ENCODE data around the gene SHANK3. TPM values are rescaled to one million over a fixed set of nuclear protein-coding genes. Genes with fewer than 3 reads are reported as not detected.

The SHANK3 gene
- total and polyA plus RNA-seq, 2 of the 8 experiments (the other 6 are each of a cell fraction or from before 2014, with no cell fraction given), result 1.5 to 6.0 TPM

GRCh38 chr22:50695421-50696250 is 23.0 kb downstream of the SHANK3 start:
- Histone ChIP-seq H3K4ac (replicated peaks; ENCODE audit: insufficient read length, low read depth, low read length) (no peak overlapping the region), H3K23ac (ENCODE audit: insufficient read length) (no peak overlapping the region), H4K8ac (ENCODE audit: extremely low read depth, insufficient read depth, low read length) (no peak overlapping the region), H3K18ac (ENCODE audit: extremely low read depth, low read length) (no peak overlapping the region), H3K23me2 (ENCODE audit: low read depth, low read length) (peaks cover 2% of the 10 kb centered on the region; the same call in 1 of the 2 replicates), H2AK5ac (ENCODE audit: low read depth, low read length) (no peak overlapping the region), H2BK120ac (replicated peaks; ENCODE audit: low read depth, low read length) (no peak overlapping the region), H2BK12ac (ENCODE audit: low read depth, low read length) (peak overlapping the region; percentile 17; the same call in 1 of the 2 replicates), H3K56ac (replicated peaks; ENCODE audit: insufficient read length, low read depth, low read length) (no peak overlapping the region), H2BK20ac (ENCODE audit: low read length) (no peak overlapping the region), H3K27ac (ENCODE audit: low read depth, low read length) (no peak overlapping the region), H3K79me2 (ENCODE audit: control insufficient read depth in 1 of 2, insufficient read depth in 2 of 2, low read length in 2 of 2) (no peaks in the 10 kb centered on the region), H3K79me1 (ENCODE audit: low read depth, low read length) (no peaks in the 10 kb centered on the region), H3K9me3 (ENCODE audit: insufficient read depth in 2 of 2, low read depth in 1 of 2, low read length in 1 of 2) (no peaks in the 10 kb centered on the region), H3K14ac (ENCODE audit: insufficient read length) (no peak overlapping the region), H4K91ac (replicated peaks; ENCODE audit: insufficient read length, low read length) (no peak overlapping the region), H3K4me1 (replicated peaks in 1 of 4; ENCODE audit: control insufficient read depth in 3 of 4, insufficient read depth in 4 of 4, low read length in 3 of 4) (peaks cover 0 to 10% (median 0%) of the 10 kb centered on the region in 4 experiments; a peak in 4 of 7 replicates), H2BK15ac (ENCODE audit: low read length) (no peak overlapping the region), H4K5ac (ENCODE audit: insufficient read length, low read depth, low read length) (no peak overlapping the region), H3K9ac (replicated peaks in 1 of 4; ENCODE audit: extremely low read depth in 1 of 4, low read depth in 3 of 4, low read length in 3 of 4) (no peak overlapping the region), H3K36me3 (ENCODE audit: control insufficient read depth in 2 of 4, insufficient read depth in 4 of 4, low read length in 3 of 4) (peaks cover 0 to 2% (median 0%) of the 10 kb centered on the region in 4 experiments; a peak in 1 of 8 replicates), H3K27me3 (replicated peaks in 1 of 4; ENCODE audit: control insufficient read depth in 3 of 4, extremely low read depth in 1 of 4, insufficient read depth in 3 of 4, low read length in 3 of 4) (peaks cover 6 to 24% (median 14%) of the 10 kb centered on the region in 4 experiments; a peak in 6 of 7 replicates), H2BK5ac (ENCODE audit: low read depth, low read length) (no peak overlapping the region), H2AFZ (ENCODE audit: low read length) (no peak overlapping the region), H3K4me2 (ENCODE audit: insufficient read depth in 1 of 2, low read depth in 2 of 2, low read length in 2 of 2) (no peak overlapping the region), H3K4me3 (ENCODE audit: extremely low read depth in 1 of 4, insufficient read depth in 2 of 4, low read depth in 3 of 4, low read length in 4 of 4) (no peak overlapping the region), H4K20me1 (replicated peaks in 1 of 2; ENCODE audit: control insufficient read depth in 1 of 2, insufficient read depth in 2 of 2, low read length in 2 of 2) (peaks cover 5 to 12% of the 10 kb centered on the region in 2 experiments)
- no peak for TF ChIP-seq BACH1 (IDR thresholded peaks at IDR 0.05; ENCODE audit: low read length)
- TF ChIP-seq FOSL1 (IDR thresholded peaks at IDR 0.05; ENCODE audit: insufficient read depth, low read depth, low read length), result no peak
- TF ChIP-seq CBX8 (IDR thresholded peaks at IDR 0.05; ENCODE audit: borderline replicate concordance, low read depth, low read length), result no peak
- no peak for TF ChIP-seq RXRA (IDR thresholded peaks at IDR 0.05; ENCODE audit: insufficient read depth, low read depth, low read length)
- TF ChIP-seq TBP (IDR thresholded peaks at IDR 0.05; ENCODE audit: low read depth, low read length), result no peak
- TF ChIP-seq SIX5 (IDR thresholded peaks at IDR 0.05; ENCODE audit: low read depth, low read length), result no peak
- WGBS, 2 experiments (ENCODE audit: extremely low coverage in 1 of 2, insufficient coverage in 1 of 2, insufficient read length in 1 of 2, insufficient replicate concordance in 2 of 2, low coverage in 1 of 2, low lambda C conversion rate in 2 of 2, missing lambda C conversion rate in 1 of 2), result 88% methylated on average over 18 of the region's 18 CpGs; no CpG with 5 or more reads in 1 of the 2 experiments
- ChIA-PET POLR2A (ENCODE audit: partially characterized antibody) (interaction anchor here (0.5 to 1.1 kb wide), 2 partner anchors 11 to 23 kb away, joined by 3 read pairs; partner anchors contain the start of gene SHANK3), CTCF (ENCODE audit: partially characterized antibody) (interaction anchor here (0.6 to 11.2 kb wide), 30 partner anchors 9 to 213 kb away, joined by 3 to 281 read pairs (median 4); partner anchors contain the start of genes ARSA, SCO2 and SYCE3)
- DNase-seq (ENCODE audit: low read depth in 1 of 2, low spot score in 2 of 2), result no peak
- FAIRE-seq, result no peak
